GM19395 (cell line): ENCODE data around the gene SNX25.

Experiments
- ATAC-seq: cut with Tn5 transposase; IDR thresholded peaks from one replicate; pipeline ENCODE4 v1.9.1; 2021; ENCODE audit warnings: mild to moderate bottlenecking, moderate library complexity; ENCODE audit not compliant: unreplicated experiment

Gene SNX25

DNA sequence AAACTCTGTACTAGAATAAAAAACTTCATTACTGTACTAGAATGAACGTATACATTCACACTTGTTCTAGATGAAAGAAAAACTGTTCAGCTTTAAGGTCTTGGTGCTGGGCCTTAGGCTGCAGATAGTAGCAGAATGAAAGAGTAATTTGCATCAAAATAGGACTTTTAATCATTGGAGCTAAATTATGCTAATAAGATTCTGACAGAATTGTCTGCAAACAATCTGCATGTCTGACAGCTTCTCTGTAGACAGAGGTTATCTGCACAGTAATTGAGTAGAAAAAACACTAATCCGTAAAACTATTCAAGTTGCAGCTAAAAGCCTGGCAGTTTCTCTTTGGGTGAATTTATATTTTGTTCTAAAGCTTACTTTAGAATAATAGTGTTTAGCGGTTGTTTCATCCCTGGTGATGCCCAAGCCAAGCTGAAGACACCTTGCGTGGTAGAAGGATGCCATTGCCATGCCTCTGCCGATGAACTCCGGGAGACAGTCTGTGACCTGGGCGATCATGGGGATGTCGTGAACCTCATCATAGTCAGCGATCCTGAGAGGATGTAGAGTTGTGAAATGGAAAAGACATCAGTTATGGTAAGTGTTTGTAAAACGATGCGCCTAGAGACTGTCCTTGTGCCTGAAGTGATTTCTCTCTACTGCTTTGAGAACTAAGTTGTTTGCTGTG lies 161.0 kb downstream of the SNX25 start:
- no peak for ATAC-seq

DNA sequence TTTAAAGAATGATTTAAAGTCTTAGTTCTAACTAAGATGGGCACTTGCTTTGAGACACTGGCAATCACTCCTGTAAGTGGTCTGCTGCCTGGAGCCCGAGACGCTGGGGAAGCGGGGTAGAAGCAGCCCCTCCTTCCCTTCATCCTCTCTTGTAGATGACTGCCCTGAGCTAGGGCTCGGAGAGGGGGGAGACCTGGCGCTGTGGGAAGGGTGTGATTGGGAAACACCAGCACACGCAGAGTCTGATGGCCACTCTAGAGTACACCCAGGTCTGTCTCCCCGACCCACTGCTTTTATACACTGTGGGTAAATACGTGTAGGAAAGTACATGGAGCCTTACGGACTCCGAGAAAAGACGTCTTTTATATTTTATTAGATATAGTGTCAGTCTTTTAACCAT lies 162.3 kb downstream of the SNX25 start:
- no peak for ATAC-seq

DNA sequence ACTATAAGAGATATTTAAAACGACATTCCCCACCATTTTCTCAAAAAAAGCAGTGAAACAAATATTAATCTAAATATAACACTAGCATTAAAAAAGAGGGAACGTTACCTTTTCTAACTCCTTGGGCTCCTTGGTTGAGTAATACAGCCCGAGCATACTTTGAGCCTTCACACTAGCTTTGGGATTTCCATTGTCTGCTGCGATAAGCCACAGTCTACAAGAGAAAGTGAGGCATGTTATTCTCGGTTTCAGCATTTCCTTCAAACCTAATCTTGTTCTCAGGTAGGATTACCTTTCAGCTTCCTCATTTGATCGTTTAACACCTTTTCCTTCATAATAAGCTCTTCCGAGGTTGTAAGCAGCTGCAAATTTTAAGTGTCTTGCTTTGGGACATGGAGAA lies 164.6 kb downstream of the SNX25 start:
- no peak for ATAC-seq

DNA sequence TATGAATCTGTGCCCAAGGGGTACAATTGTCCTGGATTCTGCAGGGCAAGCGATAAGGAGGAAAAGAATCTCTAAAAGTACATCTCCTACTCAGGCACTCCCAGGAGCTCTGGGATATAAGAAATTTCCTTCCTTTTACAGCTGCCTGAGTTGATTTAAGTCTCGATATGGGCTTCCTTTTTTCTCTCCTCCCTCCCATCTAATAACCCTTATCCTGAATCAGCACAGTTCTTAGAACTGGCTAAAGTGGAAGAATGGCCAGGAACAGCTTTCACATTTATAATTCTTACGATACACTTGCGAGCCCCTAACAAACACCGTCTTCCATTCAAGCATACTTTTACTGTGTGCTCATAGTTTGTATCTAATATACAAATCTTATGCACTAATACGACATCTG lies 165.2 kb downstream of the SNX25 start:
- no peak for ATAC-seq

DNA sequence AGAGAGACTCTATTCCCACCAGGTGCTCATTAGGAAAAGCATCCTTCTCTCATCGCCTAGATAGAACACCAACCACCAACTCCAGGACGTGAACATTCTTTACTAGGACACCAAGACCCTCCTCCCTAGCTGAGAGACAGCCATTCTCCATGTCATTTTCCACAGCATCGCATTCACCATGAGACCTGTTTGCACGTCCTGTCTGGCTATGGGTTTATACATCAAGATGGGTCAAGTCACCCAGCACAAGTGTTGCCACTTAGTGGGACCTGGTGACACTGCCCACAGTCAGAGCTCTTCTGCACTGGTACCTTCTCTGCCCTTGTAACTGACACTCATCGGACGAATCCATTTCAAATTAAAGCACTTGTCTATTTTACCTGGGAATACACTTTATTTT lies 168.9 kb downstream of the SNX25 start:
- ATAC-seq: no peak

DNA sequence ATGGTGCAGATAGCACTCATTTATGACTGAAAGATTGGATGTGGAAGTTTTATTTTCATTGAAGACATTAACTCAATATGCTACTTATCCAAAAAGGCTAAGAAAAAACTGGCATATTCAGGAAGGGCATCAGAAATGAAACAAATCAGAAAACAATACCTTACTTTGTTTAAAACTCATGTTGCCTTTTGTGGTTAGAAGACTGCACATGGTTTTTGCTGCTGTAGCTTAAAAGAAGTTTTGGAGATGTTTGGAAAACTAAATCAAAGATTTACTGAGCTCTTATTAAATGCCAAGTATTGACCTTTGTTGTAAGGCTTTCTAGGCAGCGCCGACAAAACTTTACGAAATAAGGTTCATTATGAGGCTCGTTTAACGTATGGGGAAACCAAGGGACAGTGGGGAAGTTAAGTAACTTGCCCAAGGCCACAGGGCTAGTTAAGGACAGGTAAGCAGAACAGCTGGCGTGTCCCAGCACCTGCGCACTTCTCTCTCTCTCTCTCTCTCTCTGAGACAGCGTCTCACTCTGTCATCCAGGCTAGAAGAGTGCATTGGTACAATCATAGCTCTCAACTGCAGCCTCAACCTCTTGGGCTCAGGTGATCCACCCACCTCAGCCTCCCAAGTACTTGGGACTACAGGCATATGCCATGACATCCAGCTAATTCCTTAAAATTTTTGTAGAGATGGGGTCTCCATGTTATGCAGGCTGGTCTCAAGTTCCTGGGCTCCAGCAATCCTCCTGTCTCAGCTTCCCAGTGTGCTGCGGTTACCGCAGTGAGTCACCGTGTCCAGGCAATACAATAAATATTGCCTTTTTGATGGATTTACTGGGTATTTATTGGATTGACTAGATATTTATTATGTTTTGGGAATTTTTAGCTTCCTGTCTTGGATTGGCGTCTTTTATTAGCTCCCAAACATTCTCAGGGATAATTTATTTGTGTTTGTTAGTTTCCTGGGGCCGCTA lies 170.2 kb downstream of the SNX25 start:
- ATAC-seq: no peak

DNA sequence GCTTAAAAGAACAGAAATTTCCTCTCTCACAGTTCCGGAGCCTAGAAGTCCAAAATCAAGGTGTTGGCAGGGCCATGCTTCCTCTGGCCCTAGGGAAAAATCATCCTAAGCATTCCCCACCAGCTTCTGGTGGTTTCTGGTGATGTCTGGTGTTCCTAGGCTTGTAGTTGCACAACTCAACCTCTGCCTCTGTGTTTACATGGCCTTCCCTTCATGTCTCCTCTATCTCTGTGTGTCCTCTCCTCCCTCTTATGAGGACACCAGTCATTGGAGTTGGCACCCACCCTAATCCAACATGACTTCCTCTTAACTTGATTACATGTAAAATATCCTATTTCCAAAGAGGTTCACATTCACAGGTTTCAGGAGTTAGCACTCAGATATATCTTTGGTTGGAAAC lies 170.9 kb downstream of the SNX25 start:
- no peak for ATAC-seq

DNA sequence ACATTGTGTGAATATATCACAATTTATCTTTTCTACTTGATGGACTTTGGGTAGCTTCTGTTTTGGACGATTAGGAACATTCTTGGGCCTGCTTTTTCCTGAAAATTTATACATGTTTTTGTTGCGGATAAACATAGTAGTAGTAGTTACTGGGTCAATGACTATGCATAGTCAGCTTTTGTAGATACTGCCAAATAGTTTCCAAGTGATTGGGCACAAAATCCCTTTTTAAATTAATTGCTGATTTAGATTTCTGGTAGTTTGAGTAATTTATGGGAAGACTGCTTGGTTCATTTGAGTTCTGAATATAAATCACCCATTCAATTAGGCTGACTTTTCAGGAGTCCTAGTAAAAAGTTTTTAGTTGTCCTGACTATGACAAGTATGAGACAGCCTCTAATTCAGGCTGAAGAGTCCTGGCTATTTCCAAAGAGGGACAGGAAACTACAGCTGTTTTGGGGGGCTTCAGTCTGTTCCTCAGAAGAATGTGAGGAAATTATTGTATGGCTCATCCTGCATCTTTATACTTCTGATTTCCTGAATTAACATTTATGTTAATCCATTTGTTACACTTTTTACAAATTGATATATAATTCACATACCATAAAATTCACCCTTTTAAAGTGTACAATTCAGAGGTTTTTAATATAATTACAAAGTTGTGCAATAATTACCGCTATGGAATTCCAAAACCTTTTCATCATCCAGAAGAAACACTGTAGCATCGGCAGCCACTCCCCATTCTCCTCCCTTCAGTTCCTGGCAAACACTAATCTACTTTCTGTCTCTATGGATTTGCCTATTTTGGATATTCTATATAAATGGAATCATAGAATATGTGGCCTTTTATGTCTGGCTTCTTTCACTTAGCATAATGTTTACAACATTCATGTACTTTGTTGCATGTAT lies 172.1 kb downstream of the SNX25 start:
- no peak for ATAC-seq

DNA sequence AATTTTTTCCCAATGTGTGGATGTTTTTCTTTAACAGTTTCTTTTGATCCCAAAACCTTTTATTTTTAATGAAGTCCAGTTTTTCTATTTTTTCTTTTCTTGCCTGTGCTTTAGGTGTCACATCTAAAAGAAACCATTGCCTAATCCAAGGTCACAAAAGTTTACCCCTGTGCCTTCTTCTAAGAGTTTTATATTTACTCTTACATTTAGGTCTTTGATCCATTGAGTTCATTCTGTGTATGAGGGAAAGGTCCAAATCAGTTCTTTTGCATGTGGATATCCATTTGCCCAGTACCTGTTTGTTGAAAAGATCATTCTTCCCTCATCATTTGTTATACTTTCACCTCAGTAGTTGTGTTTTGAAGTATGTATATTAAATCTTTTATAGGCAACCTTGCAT lies 173.4 kb downstream of the SNX25 start:
- ATAC-seq: no peak

DNA sequence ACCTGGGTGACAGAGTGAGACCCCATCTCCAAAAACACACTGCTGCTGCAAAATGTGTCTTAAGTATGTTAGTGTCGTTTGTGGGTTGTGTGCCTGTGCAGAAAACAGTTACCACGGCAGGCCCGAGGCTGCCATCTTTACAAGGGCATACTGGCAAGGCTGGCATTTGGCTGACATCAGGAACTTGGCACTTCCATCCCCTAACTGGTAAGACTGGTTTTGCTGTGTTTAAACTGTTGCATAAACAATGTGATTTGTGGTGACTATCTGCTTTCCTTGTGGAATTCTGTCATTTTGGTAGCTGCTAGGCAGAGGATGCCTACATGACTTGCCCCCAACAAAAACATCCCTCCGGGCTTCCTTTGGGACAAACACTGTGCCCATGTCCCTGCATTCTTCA lies 174.1 kb downstream of the SNX25 start:
- no peak for ATAC-seq

DNA sequence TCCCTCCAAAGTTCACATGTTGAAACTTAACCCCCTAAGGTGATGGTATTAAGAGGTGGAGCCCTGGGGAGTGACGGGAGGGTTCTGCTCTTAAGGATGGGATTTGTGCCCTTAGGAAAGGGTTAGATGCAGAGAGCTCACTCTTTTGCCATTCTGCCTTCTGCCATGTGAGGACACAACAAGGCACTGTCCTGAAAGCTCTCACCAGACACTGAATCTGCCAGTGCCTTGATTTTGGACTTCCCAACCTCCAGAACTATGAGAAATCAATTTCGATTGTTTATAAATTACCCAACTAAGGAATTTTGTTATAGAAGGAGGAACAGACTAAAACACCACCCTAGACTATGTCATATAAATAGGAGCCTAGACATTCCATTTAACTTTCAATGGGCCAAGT lies 174.7 kb downstream of the SNX25 start:
- ATAC-seq: no peak

DNA sequence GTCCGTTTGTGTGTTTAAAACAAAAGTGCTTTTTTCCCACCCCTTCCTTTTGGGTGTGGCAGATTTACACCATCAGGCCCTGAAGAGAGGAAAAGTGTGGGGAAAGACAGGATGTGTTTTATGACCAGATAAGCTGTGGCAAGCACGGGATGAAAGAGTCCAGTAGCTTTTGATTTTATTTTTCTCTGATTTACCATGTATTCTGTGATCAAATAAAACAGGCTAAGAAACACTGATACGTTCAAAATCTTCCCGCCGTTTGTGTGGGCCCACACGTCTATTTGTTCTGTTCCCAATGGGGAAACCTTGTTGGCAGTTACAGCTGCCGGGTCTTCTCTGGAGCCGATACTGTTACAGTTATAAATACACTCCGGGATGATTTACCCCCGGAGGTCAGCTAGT lies 175.5 kb downstream of the SNX25 start:
- no peak for ATAC-seq

DNA sequence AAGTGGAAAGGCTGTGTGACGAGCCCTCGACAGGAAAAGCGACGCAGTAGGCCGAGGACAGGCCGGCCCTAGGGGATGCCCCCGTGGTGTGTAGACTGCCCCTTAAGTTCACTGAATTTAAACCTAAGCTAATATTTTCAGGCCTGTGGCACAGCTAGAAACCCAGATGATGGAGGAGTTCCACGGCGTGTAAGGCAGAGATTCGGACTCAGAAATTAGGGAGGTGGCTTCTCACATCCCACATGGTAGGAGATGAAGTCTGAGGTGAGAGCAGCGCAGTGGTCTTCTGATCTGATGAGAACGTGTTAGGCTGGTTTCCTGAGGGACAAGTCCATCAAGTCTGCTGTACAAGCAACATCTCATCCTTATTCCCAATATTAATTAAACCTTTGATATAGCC lies 178.6 kb downstream of the SNX25 start:
- no peak for ATAC-seq

DNA sequence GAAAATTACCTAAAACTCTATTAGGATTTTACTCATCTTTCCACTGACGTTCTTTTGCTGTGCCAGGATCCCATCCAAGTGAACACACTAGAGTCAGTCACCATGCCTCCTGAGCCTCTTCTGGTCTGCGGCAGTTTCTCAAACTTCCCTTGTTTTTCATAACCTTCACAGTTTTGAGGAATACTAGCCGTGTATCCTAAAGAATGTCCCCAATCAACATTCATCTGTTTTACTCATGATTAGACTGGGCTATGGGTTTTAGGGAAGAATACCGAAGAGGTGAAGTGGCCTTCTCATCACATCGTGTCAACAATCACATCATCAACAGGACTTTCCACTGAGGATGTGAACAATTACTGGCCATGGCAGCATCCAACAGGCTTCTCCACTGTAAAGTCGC lies 181.5 kb downstream of the SNX25 start:
- ATAC-seq: no peak

DNA sequence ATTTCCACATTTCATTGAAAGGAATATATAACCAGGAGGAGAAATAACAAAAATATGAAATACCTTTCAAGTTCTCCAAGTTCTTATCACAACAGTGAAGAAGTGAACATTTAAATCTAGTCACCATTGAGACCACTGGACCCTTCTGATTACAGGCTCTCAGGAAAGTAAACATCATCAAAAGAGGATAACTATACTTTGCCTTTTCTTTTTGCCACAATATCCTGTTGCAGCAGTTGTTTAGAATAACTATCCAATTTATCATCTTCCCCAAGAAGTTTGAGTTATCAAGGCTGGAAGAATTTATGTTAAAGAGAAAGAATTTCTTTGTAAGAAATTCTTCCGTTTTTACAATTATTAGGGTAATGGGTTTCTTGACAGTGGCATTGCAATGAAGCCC lies 182.8 kb downstream of the SNX25 start:
- no peak for ATAC-seq

DNA sequence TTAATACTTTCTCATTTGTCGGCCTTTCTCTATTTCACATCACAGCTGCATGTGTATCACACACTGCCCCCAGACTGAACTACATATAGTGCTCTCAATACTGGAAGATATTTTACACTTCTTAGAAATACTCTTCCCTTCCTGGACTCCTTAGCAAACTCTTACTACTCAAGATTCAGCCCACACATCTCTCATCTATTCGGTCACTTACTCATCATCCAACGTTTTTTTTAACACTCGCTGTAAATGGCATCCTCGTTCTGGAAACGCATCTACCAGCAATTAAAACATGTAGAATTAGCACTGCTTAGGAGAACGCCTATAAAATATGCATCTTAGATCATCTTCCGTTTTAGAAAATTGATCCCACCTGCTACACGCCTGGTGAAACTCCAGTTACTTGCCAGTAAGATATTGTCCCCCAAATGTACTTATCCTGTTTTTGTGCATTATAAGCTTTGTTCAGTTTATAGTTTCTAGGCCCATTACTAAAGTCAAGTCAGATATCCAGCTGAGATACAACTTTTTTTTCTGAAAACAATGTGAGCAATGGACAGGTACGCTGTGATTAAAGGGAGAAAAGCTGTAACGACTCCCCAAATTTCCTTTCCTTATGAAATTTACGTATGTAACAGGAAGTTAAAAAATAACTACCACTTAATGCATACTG lies 185.3 kb downstream of the SNX25 start:
- ATAC-seq: no peak

DNA sequence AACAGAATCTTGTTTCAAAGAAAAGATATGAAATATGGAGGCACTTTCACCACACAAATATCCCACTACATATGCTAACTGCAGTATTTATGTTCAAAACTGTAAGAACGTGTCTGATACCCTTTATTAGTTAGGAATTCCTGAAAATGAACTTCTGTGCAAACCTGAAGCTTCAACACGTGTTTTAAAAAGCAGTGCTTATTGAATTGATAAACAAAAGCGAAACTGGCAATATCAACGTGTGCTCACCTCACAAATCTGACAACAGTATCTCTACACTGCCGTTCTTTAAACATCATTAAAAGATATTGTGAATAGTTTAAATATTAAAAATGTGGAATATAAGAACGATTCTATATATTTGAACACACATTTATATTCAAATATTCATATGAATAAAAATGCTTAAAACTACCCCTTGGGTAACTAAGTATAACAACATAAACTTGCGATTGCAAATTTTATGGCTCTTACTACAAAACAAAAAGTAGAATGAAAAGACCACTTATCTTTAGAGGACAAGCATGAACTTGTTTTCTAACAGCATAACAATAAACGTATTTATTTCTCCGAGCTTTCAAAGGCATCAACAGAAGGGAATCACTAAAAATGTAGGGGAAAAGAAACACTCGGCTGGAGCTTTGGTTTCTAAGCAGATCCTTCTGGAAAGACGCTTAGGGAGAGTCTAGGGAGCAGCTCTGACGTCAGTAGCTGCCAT lies 186.0 kb downstream of the SNX25 start, which contains the start of gene LRP2BP:
LRP2BP (minus strand) TSS at position 687 of the 718 bp plus-strand sequence. CDS start 17,738 bp downstream, outside the sequence.
- ATAC-seq: no peak

DNA sequence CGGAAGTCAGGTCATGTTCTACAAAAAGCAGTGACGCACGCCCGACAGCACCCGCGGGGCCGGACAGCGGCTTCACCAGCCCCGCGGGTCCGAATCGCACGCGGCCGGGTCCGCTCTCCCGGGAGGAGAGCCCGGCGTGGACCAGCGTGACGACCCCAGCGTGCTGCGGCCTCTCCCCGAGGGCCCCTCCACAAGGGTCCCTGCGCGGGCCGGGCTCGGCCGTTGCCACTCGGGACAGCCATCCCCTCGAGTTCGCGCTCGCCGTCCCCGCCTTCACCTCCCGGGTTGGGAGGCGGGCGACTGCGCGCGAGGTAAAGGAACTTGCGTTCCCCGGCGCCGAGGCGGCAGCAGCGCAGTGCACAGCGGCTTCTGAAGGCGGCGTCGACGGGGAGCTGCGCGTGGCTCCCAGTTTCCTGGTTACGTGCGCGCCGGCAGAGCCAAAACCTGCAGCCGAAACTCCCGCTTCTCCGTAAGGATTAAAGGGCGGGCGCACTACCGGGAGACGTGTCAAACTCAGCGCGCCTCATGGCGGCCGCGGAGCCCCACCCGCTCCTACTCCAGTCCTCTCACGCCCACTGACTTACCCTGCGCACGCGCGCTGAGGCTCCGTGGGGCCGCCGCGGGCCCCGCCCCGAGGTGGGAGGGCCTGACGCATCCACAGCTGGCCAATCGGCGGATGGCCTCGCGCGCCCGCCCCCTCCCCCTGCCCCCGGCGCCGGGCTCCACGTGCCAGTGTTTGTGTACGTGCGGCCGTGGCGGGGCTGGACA lies 186.7 kb downstream of the SNX25 start:
- peak; percentile 78 for ATAC-seq

DNA sequence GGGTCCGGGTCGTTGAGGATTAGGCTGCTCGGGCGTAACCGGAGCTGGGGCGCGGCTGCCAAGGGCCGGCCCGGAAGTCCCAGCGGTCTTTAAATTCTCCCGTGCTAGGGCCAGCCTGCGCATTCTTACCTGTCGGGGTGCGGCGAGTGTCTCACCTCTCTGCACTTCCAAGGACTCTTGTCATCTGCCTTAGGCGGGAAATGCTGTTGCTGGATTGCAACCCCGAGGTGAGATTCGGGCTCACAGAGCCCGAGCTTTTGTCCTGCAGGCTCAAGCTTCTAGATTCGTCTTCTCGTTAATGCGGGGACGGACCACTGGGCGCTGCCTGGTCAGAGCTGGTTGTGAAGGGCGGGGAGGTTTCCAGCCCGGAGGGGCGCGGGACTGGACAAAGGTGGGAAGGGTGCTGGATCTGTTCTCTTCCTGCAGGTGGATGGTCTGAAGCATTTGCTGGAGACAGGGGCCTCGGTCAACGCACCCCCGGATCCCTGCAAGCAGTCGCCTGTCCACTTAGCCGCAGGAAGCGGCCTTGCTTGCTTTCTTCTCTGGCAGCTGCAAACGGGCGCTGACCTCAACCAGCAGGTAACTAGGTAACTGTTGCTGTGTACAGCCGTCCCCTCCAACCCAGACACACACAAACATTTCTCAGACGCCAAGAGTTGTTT lies 187.5 kb downstream of the SNX25 start, which contains the start of gene ANKRD37:
ANKRD37 (plus strand) TSS at position 118 of the 662 bp plus-strand sequence; CDS start at position 201, 83 bp downstream.
- no peak for ATAC-seq
